OCI-LY7 (cell line): ENCODE measurements around the gene PLAGL1. TPM values are rescaled to one million over a fixed set of nuclear protein-coding genes. Genes with fewer than 3 reads are reported as not detected.

Source experiments
- BruUV-seq: library from RNA; stranded (reverse); fragments of 400-500 nt; replicated peaks from 2 replicates; lab custom pipeline; 2021; lab: Mats Ljungman, UMichigan
- CTCF ChIA-PET: fragments of 300-600 bp; sonication (Branson Sonifier 250); formaldehyde crosslinking; loops from one replicate; lab custom pipeline; 2022; ENCODE audit warnings: antibody characterized with exemption; ENCODE audit not compliant: unreplicated experiment; lab: Charles Lee
- POLR2A ChIA-PET: fragments of 300-600 bp; sonication (Branson Sonifier 250); formaldehyde crosslinking; loops from one replicate; lab custom pipeline; 2022; ENCODE audit warnings: antibody characterized with exemption; lab: Charles Lee
- DNase-seq: peaks from one replicate; pipeline ENCODE4 v3.0.0-alpha.2; 2015; ENCODE audit warnings: low spot score
- H2AFZ ChIP-seq: fragments of 200-600 bp; sonication (generic), shearing (Covaris generic); 2 replicates; pipeline ENCODE4 v1.6.1; 2014; ENCODE audit warnings: mild to moderate bottlenecking, antibody characterized with exemption, low read length, moderate library complexity
- H3K27ac ChIP-seq: fragments of 200-600 bp; sonication (generic); 2 replicates; pipeline ENCODE4 v1.5.1; 2014; ENCODE audit warnings: mixed run types, low read depth, mild to moderate bottlenecking, moderate library complexity, low read length, inconsistent platforms; ENCODE audit not compliant: poor library complexity, severe bottlenecking
- H3K36me3 ChIP-seq: fragments of 200-600 bp; sonication (generic); 2 replicates; pipeline ENCODE4 v1.6.1; 2014; ENCODE audit warnings: mild to moderate bottlenecking, antibody characterized with exemption, low read length, moderate library complexity, mixed read lengths; ENCODE audit not compliant: insufficient read depth
- H3K4me1 ChIP-seq: fragments of 200-600 bp; sonication (generic); 2 replicates; pipeline ENCODE4 v1.5.1; 2014; ENCODE audit warnings: mild to moderate bottlenecking, low read length; ENCODE audit not compliant: insufficient read depth, poor library complexity, severe bottlenecking
- H3K4me2 ChIP-seq: fragments of 200-600 bp; sonication (generic); 2 replicates; pipeline ENCODE4 v1.6.1; 2014; ENCODE audit warnings: mild to moderate bottlenecking, low read length
- H3K4me3 ChIP-seq: fragments of 200-600 bp; sonication (generic); 2 replicates; pipeline ENCODE4 v1.5.1; 2014; ENCODE audit warnings: mild to moderate bottlenecking, low read depth, low read length; ENCODE audit not compliant: poor library complexity, severe bottlenecking
- H3K79me2 ChIP-seq: fragments of 200-600 bp; sonication (generic); 2 replicates; pipeline ENCODE4 v1.6.1; 2016; ENCODE audit warnings: low read depth, mild to moderate bottlenecking, low read length, moderate library complexity, mixed read lengths; ENCODE audit not compliant: insufficient read depth
- H3K9me2 ChIP-seq: fragments of 200-600 bp; sonication (generic); 2 replicates; pipeline ENCODE4 v1.6.1; 2016; ENCODE audit warnings: mild to moderate bottlenecking, low read length, mixed read lengths; ENCODE audit not compliant: insufficient read depth
- H3K9me3 ChIP-seq: fragments of 200-600 bp; sonication (generic); 2 replicates; pipeline ENCODE4 v1.6.1; 2014; ENCODE audit warnings: mild to moderate bottlenecking, mixed run types, low read length, mixed read lengths
- H4K20me1 ChIP-seq: fragments of 200-600 bp; sonication (generic); 2 replicates; pipeline ENCODE4 v1.6.1; 2014; ENCODE audit warnings: mild to moderate bottlenecking, antibody characterized with exemption, low read length, moderate library complexity, mixed read lengths; ENCODE audit not compliant: insufficient read depth
- EZH2phosphoT487 ChIP-seq: fragments of 200-600 bp; sonication (generic); IDR thresholded peaks from 2 replicates; pipeline ENCODE4 v1.6.1; 2018; ENCODE audit warnings: low read depth, borderline replicate concordance, mild to moderate bottlenecking, mixed run types, antibody characterized with exemption, low read length, moderate library complexity, mixed read lengths
- intact Hi-C: fragments of 100-400 bp; cut with micrococcal nuclease; formaldehyde crosslinking; loops from one replicate; pipeline ENCODE4 v1.10.0; 2022; ENCODE audit not compliant: unreplicated experiment
- small RNA-seq: library from RNA; depleted of rRNA; stranded (forward); fragments of <200 nt; gene quantifications from one replicate; pipeline ENCODE3, GENCODE V24; 2014
- total RNA-seq, 2 experiments: library from RNA; depleted of rRNA in 1 of 2; stranded (reverse); fragments of >200 nt in 1 of 2; shearing (Covaris generic) in 1 of 2; gene quantifications; 2 replicates each; pipeline ENCODE4 v1.2.3, GENCODE V29; 2014 to 2022
- TF ChIP-seq, protein P1 (sequence below): fragments of 200-600 bp; sonication (generic); conservative IDR thresholded peaks from 2 replicates; pipeline ENCODE4 v1.5.1; 2014; ENCODE audit warnings: mild to moderate bottlenecking, antibody characterized with exemption, low read length, moderate library complexity, mixed read lengths

PLAGL1 gene
- total RNA-seq, 2 experiments from 2014 or later, result 1.7 TPM

DNA sequence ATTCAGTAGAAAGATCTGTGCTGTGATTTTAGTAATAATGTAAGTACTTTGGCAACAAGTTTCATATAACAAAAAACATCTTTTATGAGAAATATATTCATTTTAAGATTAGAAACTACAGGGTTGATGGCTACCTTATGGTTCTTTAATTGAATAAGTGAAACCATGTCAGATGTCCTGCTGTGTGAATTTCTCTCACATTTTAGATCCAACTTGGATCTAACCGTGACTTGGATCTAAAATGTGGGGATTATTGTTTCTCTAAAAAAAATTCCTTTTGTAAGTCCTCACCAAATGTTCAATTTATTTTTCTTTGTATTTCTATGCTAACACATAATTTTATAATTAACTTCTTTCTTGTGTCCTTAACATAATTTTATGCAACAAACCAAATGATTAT lies 113.4 kb downstream of the PLAGL1 start:
- H3K27ac ChIP-seq, result no peak overlapping the region
- intact Hi-C loops, result no loop called here
- TF ChIP-seq EZH2phosphoT487, result no peak
- TF ChIP-seq, protein P1, sequence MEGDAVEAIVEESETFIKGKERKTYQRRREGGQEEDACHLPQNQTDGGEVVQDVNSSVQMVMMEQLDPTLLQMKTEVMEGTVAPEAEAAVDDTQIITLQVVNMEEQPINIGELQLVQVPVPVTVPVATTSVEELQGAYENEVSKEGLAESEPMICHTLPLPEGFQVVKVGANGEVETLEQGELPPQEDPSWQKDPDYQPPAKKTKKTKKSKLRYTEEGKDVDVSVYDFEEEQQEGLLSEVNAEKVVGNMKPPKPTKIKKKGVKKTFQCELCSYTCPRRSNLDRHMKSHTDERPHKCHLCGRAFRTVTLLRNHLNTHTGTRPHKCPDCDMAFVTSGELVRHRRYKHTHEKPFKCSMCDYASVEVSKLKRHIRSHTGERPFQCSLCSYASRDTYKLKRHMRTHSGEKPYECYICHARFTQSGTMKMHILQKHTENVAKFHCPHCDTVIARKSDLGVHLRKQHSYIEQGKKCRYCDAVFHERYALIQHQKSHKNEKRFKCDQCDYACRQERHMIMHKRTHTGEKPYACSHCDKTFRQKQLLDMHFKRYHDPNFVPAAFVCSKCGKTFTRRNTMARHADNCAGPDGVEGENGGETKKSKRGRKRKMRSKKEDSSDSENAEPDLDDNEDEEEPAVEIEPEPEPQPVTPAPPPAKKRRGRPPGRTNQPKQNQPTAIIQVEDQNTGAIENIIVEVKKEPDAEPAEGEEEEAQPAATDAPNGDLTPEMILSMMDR, result no peak
- no peaks in the 10 kb centered on the region for H3K4me1 ChIP-seq
- no TSS peak for BruUV-seq
- no peaks in the 10 kb centered on the region for H3K36me3 ChIP-seq
- H4K20me1 ChIP-seq, result no peaks in the 10 kb centered on the region
- H3K9me3 ChIP-seq, result no peaks in the 10 kb centered on the region
- no peaks in the 10 kb centered on the region for H3K79me2 ChIP-seq
- no peak overlapping the region for H3K4me3 ChIP-seq
- ChIA-PET POLR2A (no interaction called here), CTCF (no interaction called here)
- H3K9me2 ChIP-seq, result no peaks in the 10 kb centered on the region
- no peak for DNase-seq
- no peak overlapping the region for H2AFZ ChIP-seq
- no peak overlapping the region for H3K4me2 ChIP-seq

Small RNA genes within 50 kb of the gene (small RNA-seq; reads per million reads assigned to genes)
- not detected for gene RF02143

Other genes starting within 250 kb of the PLAGL1 start
- gene LTV1, start 164.9 kb downstream of the PLAGL1 start, total RNA-seq (2014; rRNA removed; shearing (Covaris generic)), result 25.6 and 26.8 TPM in 2 replicates
- gene LTV1, start 164.9 kb downstream of the PLAGL1 start, total RNA-seq (2022), result 28.9 and 37.3 TPM in 2 replicates
- gene ZC2HC1B, start 143.8 kb downstream of the PLAGL1 start, total RNA-seq (2014; rRNA removed; shearing (Covaris generic)), result not detected in 2 replicates
- not detected in 2 replicates for gene ZC2HC1B, start 143.8 kb downstream of the PLAGL1 start, total RNA-seq (2022)
- 132 and 187 TPM in 2 replicates for gene SF3B5, start 87.3 kb upstream of the PLAGL1 start, total RNA-seq (2014; rRNA removed; shearing (Covaris generic))
- 110 and 135 TPM in 2 replicates for gene SF3B5, start 87.3 kb upstream of the PLAGL1 start, total RNA-seq (2022)
- 0.16 and 0.21 TPM in 2 replicates for gene STX11, start 142.3 kb upstream of the PLAGL1 start, total RNA-seq (2014; rRNA removed; shearing (Covaris generic))
- gene STX11, start 142.3 kb upstream of the PLAGL1 start, total RNA-seq (2022), result 1.1 and 1.3 TPM in 2 replicates